Measurements from ENCODE around the gene DUSP3. TPM values are rescaled to one million over a fixed set of nuclear protein-coding genes. Genes with fewer than 3 reads are reported as not detected.

The DUSP3 gene
- 38.4 and 59.7 TPM in 2 replicates for total RNA-seq

GRCh38 chr17:43778337-43779144 is at the start of gene DUSP3:
TSS of gene DUSP3 (minus strand) at chr17:43778977. CDS start at chr17:43778924, 53 bp downstream.

DNA sequence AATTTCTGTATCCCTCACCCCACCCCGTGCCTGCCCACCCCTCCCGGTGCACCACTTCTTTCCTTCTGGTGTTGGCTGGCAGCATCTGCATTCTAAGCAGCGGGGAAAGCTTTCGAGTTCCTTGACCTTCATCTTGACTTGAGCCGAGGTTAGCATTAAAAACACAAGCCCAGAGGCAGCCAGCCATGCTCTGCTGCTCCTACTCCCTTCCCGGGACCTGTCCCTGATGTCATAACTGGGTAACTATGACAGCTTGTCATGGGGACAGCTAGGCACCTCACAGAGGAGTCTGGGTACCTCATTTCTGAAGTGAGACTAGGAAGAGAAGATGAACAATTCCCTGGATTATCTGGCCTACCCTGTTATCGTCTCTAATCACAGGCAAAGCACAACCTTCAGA is 1.4 kb upstream of the DUSP3 start, which contains the start of gene CFAP97D1:
Gene CFAP97D1, plus strand, starts transcription at position 301 of the 400 bp plus-strand sequence. Its CDS starts 28 bp downstream, at position 329.

GRCh38 chr17:43758497-43759174 is 20.1 kb downstream of the DUSP3 start, which contains the start of gene SOST:
TSS of gene SOST (minus strand) at chr17:43758791. CDS start at chr17:43758741, 50 bp downstream.

Other genes starting within 250 kb of the DUSP3 start
- gene ETV4, start 232.6 kb downstream of the DUSP3 start, total RNA-seq, result 1.3 and 1.4 TPM in 2 replicates
- gene MEOX1, start 117.1 kb downstream of the DUSP3 start, total RNA-seq, result under 0.01 and 0.09 TPM in 2 replicates
- not detected in 2 replicates for gene SOST, start 20.2 kb downstream of the DUSP3 start, total RNA-seq
- gene CFAP97D1, start 1.5 kb upstream of the DUSP3 start, total RNA-seq, result under 0.01 TPM in 2 replicates
- gene MPP3, start 54.2 kb upstream of the DUSP3 start, total RNA-seq, result 7.8 and 10.0 TPM in 2 replicates
- not detected in 2 replicates for gene CD300LG, start 68.2 kb upstream of the DUSP3 start, total RNA-seq
- gene MPP2, start 128.6 kb upstream of the DUSP3 start, total RNA-seq, result 2.0 and 3.0 TPM in 2 replicates
- not detected in 2 replicates for gene PPY, start 163.5 kb upstream of the DUSP3 start, total RNA-seq
- not detected in 2 replicates for gene PYY, start 175.0 kb upstream of the DUSP3 start, total RNA-seq
- gene NAGS, start 225.6 kb upstream of the DUSP3 start, total RNA-seq, result 0.55 and 0.71 TPM in 2 replicates
- gene TMEM101, start 236.0 kb upstream of the DUSP3 start, total RNA-seq, result 93.0 and 101 TPM in 2 replicates

All from smooth muscle cell of bladder (primary cell).